Endothelial cell of umbilical vein (primary cell): ENCODE data around the gene KCTD18. TPM values are rescaled to one million over a fixed set of nuclear protein-coding genes. Genes with fewer than 3 reads are reported as not detected.

Source experiments
- BruUV-seq: library from RNA; stranded (reverse); fragments of 400-500 nt; replicated peaks from 2 replicates; lab custom pipeline; 2021; lab: Mats Ljungman, UMichigan
- CTCF ChIA-PET: fragments of 300-600, 350-600 bp; sonication (Branson Sonifier 250); formaldehyde crosslinking; loops from one replicate; lab custom pipeline; 2021; ENCODE audit warnings: antibody characterized with exemption, inconsistent platforms; lab: Charles Lee
- POLR2A ChIA-PET: fragments of 300-600, 350-600 bp; sonication (Branson Sonifier 250); formaldehyde crosslinking; loops from one replicate; lab custom pipeline; 2021; ENCODE audit warnings: antibody characterized with exemption, inconsistent platforms; lab: Charles Lee
- DNase-seq: peaks from one replicate; pipeline ENCODE4 v3.0.0-alpha.2; 2011; ENCODE audit warnings: low read depth, low spot score
- FAIRE-seq: peaks from 2 replicates; lab custom pipeline; 2011; peaks lifted over from hg19 to GRCh38; lab: Jason Lieb, UNC
- H2AFZ ChIP-seq: 2 replicates; pipeline ENCODE4 v1.6.0; 2012; ENCODE audit warnings: low read depth, low read length, control low read depth, inconsistent platforms
- H3K27ac ChIP-seq: 2 replicates; pipeline ENCODE4 v1.5.1; 2011; ENCODE audit warnings: low read depth, mild to moderate bottlenecking, control low read depth, low read length, moderate library complexity; ENCODE audit not compliant: insufficient read depth
- H3K27me3 ChIP-seq, 2 experiments: 2 replicates each; pipeline versions ENCODE4 v1.6.0 to v1.6.1; 2011; ENCODE audit warnings: low read length in 2 of 2, mixed read lengths in 1 of 2; ENCODE audit not compliant: control insufficient read depth in 2 of 2, insufficient read depth in 2 of 2
- H3K36me3 ChIP-seq, 2 experiments: 2 replicates in 1 of 2; 3 replicates in 1 of 2; pipeline ENCODE4 v1.5.1; 2011; ENCODE audit warnings: low read length in 2 of 2, mild to moderate bottlenecking in 1 of 2, moderate library complexity in 1 of 2; ENCODE audit not compliant: control insufficient read depth in 2 of 2, insufficient read depth in 2 of 2; ENCODE audit errors: extremely low read depth in 1 of 2
- H3K4me1 ChIP-seq: 3 replicates; pipeline ENCODE4 v1.5.1; 2011; ENCODE audit warnings: mild to moderate bottlenecking, low read length; ENCODE audit not compliant: control insufficient read depth, insufficient read depth; ENCODE audit errors: extremely low read depth
- H3K4me2 ChIP-seq: 2 replicates; pipeline ENCODE4 v1.6.1; 2011; ENCODE audit warnings: low read length, control low read depth, mixed read lengths; ENCODE audit not compliant: insufficient read depth
- H3K4me3 ChIP-seq, 3 experiments: fragments of 200-600 bp in 1 of 3; sonication (generic), shearing (Covaris generic) in 1 of 3; replicated peaks in 1 of 3; 2 replicates each; pipeline ENCODE4 v1.5.1; 2011 to 2016; ENCODE audit warnings: control low read depth in 3 of 3, low read length in 3 of 3, mild to moderate bottlenecking in 2 of 3, inconsistent platforms in 1 of 3, low read depth in 1 of 3, moderate library complexity in 1 of 3; ENCODE audit not compliant: insufficient read depth in 1 of 3
- H3K79me2 ChIP-seq: 2 replicates; pipeline ENCODE4 v1.6.0; 2012; ENCODE audit warnings: low read length, inconsistent platforms; ENCODE audit not compliant: control insufficient read depth, insufficient read depth
- H3K9ac ChIP-seq: replicated peaks from 2 replicates; pipeline ENCODE3; 2011; ENCODE audit warnings: low read length, control low read depth; ENCODE audit not compliant: insufficient read depth; ENCODE audit errors: extremely low read depth
- H3K9me1 ChIP-seq: replicated peaks from 3 replicates; pipeline ENCODE4 v1.6.0; 2011; ENCODE audit warnings: mild to moderate bottlenecking, low read length; ENCODE audit not compliant: control insufficient read depth, insufficient read depth; ENCODE audit errors: extremely low read depth
- H3K9me3 ChIP-seq: replicated peaks from 2 replicates; pipeline ENCODE4 v1.5.1; 2012; ENCODE audit warnings: low read length, inconsistent platforms; ENCODE audit not compliant: control insufficient read depth, insufficient read depth
- H4K20me1 ChIP-seq: replicated peaks from 2 replicates; pipeline ENCODE3; 2011; ENCODE audit warnings: mild to moderate bottlenecking, low read length; ENCODE audit not compliant: control insufficient read depth, insufficient read depth; ENCODE audit errors: extremely low read depth
- EZH2 ChIP-seq: IDR thresholded peaks from 2 replicates; pipeline ENCODE4 v1.6.1; 2012; ENCODE audit warnings: borderline replicate concordance, low read depth, mild to moderate bottlenecking, moderate library complexity, low read length, inconsistent platforms; ENCODE audit not compliant: severe bottlenecking
- FOS ChIP-seq: IDR thresholded peaks from 2 replicates; pipeline ENCODE4 v1.6.1; 2011; ENCODE audit warnings: mild to moderate bottlenecking, low read length, moderate library complexity, borderline replicate concordance; ENCODE audit not compliant: insufficient read depth
- GATA2 ChIP-seq: IDR thresholded peaks from 2 replicates; pipeline ENCODE4 v1.7.0; 2011; ENCODE audit warnings: low read depth, mild to moderate bottlenecking, moderate library complexity, mixed read lengths, low read length; ENCODE audit not compliant: insufficient read length, insufficient read depth
- JUN ChIP-seq: IDR thresholded peaks from 2 replicates; pipeline ENCODE4 v1.6.1; 2011; ENCODE audit warnings: borderline replicate concordance, low read depth; ENCODE audit not compliant: insufficient read length, insufficient read depth
- MYC ChIP-seq: IDR thresholded peaks from one replicate; pipeline ENCODE4 v1.6.1; 2011; ENCODE audit warnings: mild to moderate bottlenecking, low read depth, low read length
- POLR2A ChIP-seq: IDR thresholded peaks from 2 replicates; pipeline ENCODE4 v1.6.1; 2012; ENCODE audit warnings: low read depth, mild to moderate bottlenecking, control low read depth, low read length
- POLR2AphosphoS5 ChIP-seq: IDR thresholded peaks from 2 replicates; pipeline ENCODE4 v1.6.1; 2012; ENCODE audit warnings: low read depth, mild to moderate bottlenecking, control low read depth, low read length, moderate library complexity; ENCODE audit not compliant: insufficient read depth
- dilution Hi-C: fragments of 300-500 bp; cut with MboI; formaldehyde crosslinking; loops from one replicate; pipeline ENCODE4 v1.15.0; 2019; ENCODE audit warnings: low sequenced_read_pairs; ENCODE audit not compliant: extremely low pct_ligation_motif_present
- intact Hi-C: fragments of 100-400 bp; cut with micrococcal nuclease; formaldehyde crosslinking; loops from one replicate; pipeline ENCODE4 v1.10.0; 2022
- polyA plus RNA-seq, 4 experiments: library from polyadenylated mRNA; depleted of rRNA in 3 of 4; stranded (reverse) in 3 of 4; unstranded in 1 of 4; fragments of >200 nt; gene quantifications; 2 replicates each; pipeline versions ENCODE4 v1.2.1 to v1.2.3, GENCODE V29; 2011 to 2012; ENCODE audit warnings: missing spikeins in 1 of 4
- total RNA-seq: library from RNA; stranded (reverse); gene quantifications from 2 replicates; pipeline ENCODE4 v1.2.3, GENCODE V29; 2021
- TF ChIP-seq, protein P1 (sequence below): IDR thresholded peaks from 2 replicates; pipeline ENCODE4 v1.6.1; 2011; ENCODE audit not compliant: insufficient read depth, insufficient read length
- TF ChIP-seq, protein P2 (sequence below), 2 donors: IDR thresholded peaks; 1 replicate in 1 of 2; 2 replicates in 1 of 2; pipeline ENCODE4 v1.5.1; 2011; ENCODE audit warnings: low read length in 2 of 2, mild to moderate bottlenecking in 2 of 2, moderate library complexity in 2 of 2, control low read depth in 1 of 2, inconsistent platforms in 1 of 2, low read depth in 1 of 2; ENCODE audit not compliant: insufficient read depth in 1 of 2; ENCODE audit errors: extremely low read depth in 1 of 2

Gene KCTD18
- total and polyA plus RNA-seq, 2 donors (not counting 3 experiments of a cell fraction or from before 2014, with no cell fraction given): 2.6 to 6.6 TPM

- DNase-seq (no peak), FAIRE-seq (no peak)
- Histone ChIP-seq H3K27me3 (no peaks in the 10 kb centered on the region), H3K27ac (no peak overlapping the region), H3K4me3 (no peak overlapping the region), H3K79me2 (no peaks in the 10 kb centered on the region), H3K9me3 (no peaks in the 10 kb centered on the region), H4K20me1 (no peaks in the 10 kb centered on the region), H3K9ac (no peak overlapping the region), H3K36me3 (no peaks in the 10 kb centered on the region), H2AFZ (no peak overlapping the region), H3K4me1 (peaks cover 6% of the 10 kb centered on the region), H3K9me1 (no peaks in the 10 kb centered on the region), H3K4me2 (no peak overlapping the region)
- TF ChIP-seq, protein P1, sequence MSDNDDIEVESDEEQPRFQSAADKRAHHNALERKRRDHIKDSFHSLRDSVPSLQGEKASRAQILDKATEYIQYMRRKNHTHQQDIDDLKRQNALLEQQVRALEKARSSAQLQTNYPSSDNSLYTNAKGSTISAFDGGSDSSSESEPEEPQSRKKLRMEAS: no peak
- no peak for TF ChIP-seq EZH2
- no peak for TF ChIP-seq FOS
- dilution Hi-C loops: no loop called here
- intact Hi-C loops: no loop called here
- BruUV-seq: no TSS peak
- CTCF ChIA-PET: no interaction called here
- POLR2A ChIA-PET: no interaction called here
Observed at GRCh38 chr2:200453142-200453852, 56.6 kb downstream of the KCTD18 start.

DNA sequence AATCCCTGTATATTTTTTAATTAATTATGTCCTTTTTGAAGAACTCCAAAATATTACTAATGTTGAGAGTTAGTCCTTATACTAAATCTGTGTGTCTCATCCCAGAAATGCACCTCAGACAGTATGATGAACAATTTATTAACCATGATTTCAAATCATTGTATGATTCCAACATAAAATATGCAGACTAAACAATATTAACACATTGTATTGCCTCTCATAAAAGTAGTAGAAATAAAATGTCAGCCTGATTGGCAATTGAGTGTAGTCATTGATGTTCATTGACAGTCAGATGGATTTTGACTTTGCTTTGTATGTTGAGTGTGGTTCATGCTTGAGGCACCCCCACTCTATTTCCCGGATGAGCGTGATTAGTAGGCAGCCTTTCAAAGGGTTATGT lies 57.5 kb downstream of the KCTD18 start:
- dilution Hi-C loops: no loop called here

More for the DNA sequence above, 57.5 kb downstream of the KCTD18 start:
- Histone ChIP-seq H2AFZ (no peak overlapping the region), H4K20me1 (no peaks in the 10 kb centered on the region), H3K9me1 (no peaks in the 10 kb centered on the region), H3K9ac (no peak overlapping the region), H3K27ac (no peak overlapping the region), H3K4me2 (no peak overlapping the region), H3K4me1 (peaks cover 6% of the 10 kb centered on the region), H3K4me3 (no peak overlapping the region), H3K9me3 (no peaks in the 10 kb centered on the region), H3K79me2 (no peaks in the 10 kb centered on the region), H3K27me3 (no peaks in the 10 kb centered on the region), H3K36me3 (no peaks in the 10 kb centered on the region)
- no TSS peak for BruUV-seq
- ChIA-PET POLR2A (no interaction called here), CTCF (no interaction called here)
- intact Hi-C loops: no loop called here
- TF ChIP-seq GATA2 (no peak), POLR2A (no peak), JUN (no peak), EZH2 (no peak), MYC (no peak), POLR2AphosphoS5 (no peak), FOS (no peak)
- TF ChIP-seq, protein P2, sequence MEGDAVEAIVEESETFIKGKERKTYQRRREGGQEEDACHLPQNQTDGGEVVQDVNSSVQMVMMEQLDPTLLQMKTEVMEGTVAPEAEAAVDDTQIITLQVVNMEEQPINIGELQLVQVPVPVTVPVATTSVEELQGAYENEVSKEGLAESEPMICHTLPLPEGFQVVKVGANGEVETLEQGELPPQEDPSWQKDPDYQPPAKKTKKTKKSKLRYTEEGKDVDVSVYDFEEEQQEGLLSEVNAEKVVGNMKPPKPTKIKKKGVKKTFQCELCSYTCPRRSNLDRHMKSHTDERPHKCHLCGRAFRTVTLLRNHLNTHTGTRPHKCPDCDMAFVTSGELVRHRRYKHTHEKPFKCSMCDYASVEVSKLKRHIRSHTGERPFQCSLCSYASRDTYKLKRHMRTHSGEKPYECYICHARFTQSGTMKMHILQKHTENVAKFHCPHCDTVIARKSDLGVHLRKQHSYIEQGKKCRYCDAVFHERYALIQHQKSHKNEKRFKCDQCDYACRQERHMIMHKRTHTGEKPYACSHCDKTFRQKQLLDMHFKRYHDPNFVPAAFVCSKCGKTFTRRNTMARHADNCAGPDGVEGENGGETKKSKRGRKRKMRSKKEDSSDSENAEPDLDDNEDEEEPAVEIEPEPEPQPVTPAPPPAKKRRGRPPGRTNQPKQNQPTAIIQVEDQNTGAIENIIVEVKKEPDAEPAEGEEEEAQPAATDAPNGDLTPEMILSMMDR (IDR thresholded peaks at IDR 0.05; ENCODE audit: extremely low read depth in 1 of 2, insufficient read depth in 1 of 2, low read depth in 1 of 2, low read length in 2 of 2): no peak
- TF ChIP-seq, protein P1: no peak
- DNase-seq (no peak), FAIRE-seq (no peak)
